HG03378 (cell line): Measurements from ENCODE around the gene GLIPR1L2.
"Not testable (repeated sequence)": the region's sequence is repeated elsewhere in the genome, so short reads cannot be mapped to it uniquely, and the experiment has no call there.

Source experiments
- ATAC-seq: cut with Tn5 transposase; IDR thresholded peaks from one replicate; pipeline ENCODE4 v1.9.1; 2021; ENCODE audit warnings: mild to moderate bottlenecking, moderate library complexity; ENCODE audit not compliant: unreplicated experiment

GLIPR1L2 gene

GRCh38 chr12:75432924-75433323 is 42.0 kb downstream of the GLIPR1L2 start:
- ATAC-seq: no peak

- ATAC-seq: peak; percentile 68
These were observed 46.7 kb downstream of the GLIPR1L2 start for GRCh38 chr12:75437564-75437963.

GRCh38 chr12:75438059-75438754 is 47.3 kb downstream of the GLIPR1L2 start:
- no peak for ATAC-seq

GRCh38 chr12:75439048-75439447 is 48.2 kb downstream of the GLIPR1L2 start:
- ATAC-seq: no peak

GRCh38 chr12:75439930-75440329 is 49.0 kb downstream of the GLIPR1L2 start:
- no peak for ATAC-seq

- not testable (repeated sequence) for ATAC-seq
These were observed 51.0 kb downstream of the GLIPR1L2 start for GRCh38 chr12:75441687-75442449.

GRCh38 chr12:75442454-75442853 is 51.6 kb downstream of the GLIPR1L2 start:
- not testable (repeated sequence) for ATAC-seq

- ATAC-seq: no peak
These were observed 52.8 kb downstream of the GLIPR1L2 start for GRCh38 chr12:75443709-75444108.

GRCh38 chr12:75444429-75445136 is 53.7 kb downstream of the GLIPR1L2 start:
- no peak for ATAC-seq

- not testable (repeated sequence) for ATAC-seq
These were observed 54.2 kb downstream of the GLIPR1L2 start for GRCh38 chr12:75445137-75445507.

- no peak for ATAC-seq
These were observed 56.0 kb downstream of the GLIPR1L2 start for GRCh38 chr12:75446857-75447256.

GRCh38 chr12:75447691-75448393 is 57.0 kb downstream of the GLIPR1L2 start:
- no peak for ATAC-seq

- no peak for ATAC-seq
These were observed 61.9 kb downstream of the GLIPR1L2 start for GRCh38 chr12:75452675-75453330.

- ATAC-seq: no peak
These were observed 65.0 kb downstream of the GLIPR1L2 start for GRCh38 chr12:75455839-75456238.

GRCh38 chr12:75457191-75457590 is 66.3 kb downstream of the GLIPR1L2 start:
- ATAC-seq: no peak

GRCh38 chr12:75457866-75458265 is 67.0 kb downstream of the GLIPR1L2 start:
- ATAC-seq: not testable (repeated sequence)

- no peak for ATAC-seq
These were observed 68.9 kb downstream of the GLIPR1L2 start for GRCh38 chr12:75459755-75460154.

- no peak for ATAC-seq
These were observed 69.3 kb downstream of the GLIPR1L2 start for GRCh38 chr12:75460204-75460603.

GRCh38 chr12:75471902-75472890 is 81.3 kb downstream of the GLIPR1L2 start:
- ATAC-seq: peak; percentile 69
